KOPT-K1 (cell line): ENCODE measurements around the gene C16orf46.
"Not testable (repeated sequence)": the region's sequence is repeated elsewhere in the genome, so short reads cannot be mapped to it uniquely, and the experiment has no call there.

Experiments
- H3K27ac ChIP-seq: fragments of 200-600 bp; sonication (generic); 2 replicates; pipeline ENCODE4 v1.5.1; 2016; ENCODE audit warnings: antibody characterized with exemption, mild to moderate bottlenecking, low read depth, low read length; ENCODE audit not compliant: poor library complexity, severe bottlenecking
- H3K36me3 ChIP-seq: fragments of 200-600 bp; sonication (generic); 2 replicates; pipeline ENCODE4 v1.5.1; 2017; ENCODE audit warnings: antibody characterized with exemption, mild to moderate bottlenecking, low read length, moderate library complexity; ENCODE audit not compliant: insufficient read depth
- H3K9me3 ChIP-seq: fragments of 200-600 bp; sonication (generic); 2 replicates; pipeline ENCODE4 v1.5.1; 2017; ENCODE audit warnings: antibody characterized with exemption, low read length, mild to moderate bottlenecking; ENCODE audit not compliant: insufficient read depth, poor library complexity, severe bottlenecking

C16orf46 gene

GRCh38 chr16:81077076-81077940 lies at the start of gene C16orf46:
TSS of gene C16orf46 (minus strand) at chr16:81077238. CDS start at chr16:81063955, 13,283 bp downstream.
- no peaks in the 10 kb centered on the region for H3K9me3 ChIP-seq

GRCh38 chr16:81123092-81123852 lies 46.2 kb upstream of the C16orf46 start:
- Histone ChIP-seq H3K36me3 (no peaks in the 10 kb centered on the region), H3K27ac (no peak overlapping the region), H3K9me3 (no peaks in the 10 kb centered on the region)

More at GRCh38 chr16:81077076-81077940, at the start of gene C16orf46:
- Histone ChIP-seq H3K27ac (peak within 1 kb of the TSS; percentile 58), H3K36me3 (peaks cover 4% of the 10 kb centered on the region; the same call in 1 of the 2 replicates)

DNA sequence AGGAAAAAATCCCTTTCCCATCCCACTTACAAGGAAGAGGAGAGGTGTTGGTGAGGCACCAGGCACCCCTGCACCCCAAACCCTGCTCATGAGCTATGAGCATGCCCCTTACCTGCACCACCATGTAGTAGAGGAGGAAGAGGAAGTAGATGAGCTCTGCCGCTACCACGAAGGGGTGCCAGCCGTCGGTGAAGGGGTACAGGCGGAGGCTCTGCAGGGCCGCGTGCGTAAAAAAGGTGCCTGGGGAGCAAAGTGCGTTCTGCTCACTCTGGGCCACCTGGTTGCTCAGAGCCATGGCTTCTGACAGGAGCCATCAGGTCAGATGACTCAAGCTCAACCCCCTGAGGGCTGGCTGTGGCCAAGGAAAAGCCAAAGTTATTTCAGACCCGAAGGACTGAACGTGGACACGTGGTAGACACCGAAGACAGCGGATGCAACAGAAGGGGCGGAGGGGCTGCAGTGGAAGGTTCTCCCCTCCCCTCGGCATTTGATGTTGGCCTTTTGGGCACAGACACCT lies 44.5 kb upstream of the C16orf46 start:
- no peaks in the 10 kb centered on the region for H3K9me3 ChIP-seq
- H3K27ac ChIP-seq, result no peak overlapping the region
- H3K36me3 ChIP-seq, result no peaks in the 10 kb centered on the region

DNA sequence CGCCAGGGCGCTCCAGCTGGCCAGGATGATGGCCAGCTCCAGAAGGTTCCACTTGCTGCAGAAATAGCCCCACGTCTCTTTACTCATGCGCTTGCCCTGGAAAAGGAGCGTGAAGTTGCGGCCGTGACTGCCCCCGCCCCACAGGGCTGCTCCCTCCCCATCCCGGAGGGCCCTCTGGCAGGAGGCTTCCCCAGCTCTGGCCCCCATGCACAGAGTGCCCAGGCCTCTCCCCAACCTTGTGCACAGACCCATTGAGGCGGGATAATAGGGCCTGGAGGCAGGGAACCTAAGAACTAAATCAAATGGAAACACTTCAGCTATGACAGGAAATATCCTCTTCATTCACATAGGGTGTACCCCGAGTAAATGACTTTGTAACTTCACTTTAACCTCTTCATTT lies 40.4 kb upstream of the C16orf46 start:
- H3K36me3 ChIP-seq, result no peaks in the 10 kb centered on the region
- no peak overlapping the region for H3K27ac ChIP-seq
- H3K9me3 ChIP-seq, result no peaks in the 10 kb centered on the region

DNA sequence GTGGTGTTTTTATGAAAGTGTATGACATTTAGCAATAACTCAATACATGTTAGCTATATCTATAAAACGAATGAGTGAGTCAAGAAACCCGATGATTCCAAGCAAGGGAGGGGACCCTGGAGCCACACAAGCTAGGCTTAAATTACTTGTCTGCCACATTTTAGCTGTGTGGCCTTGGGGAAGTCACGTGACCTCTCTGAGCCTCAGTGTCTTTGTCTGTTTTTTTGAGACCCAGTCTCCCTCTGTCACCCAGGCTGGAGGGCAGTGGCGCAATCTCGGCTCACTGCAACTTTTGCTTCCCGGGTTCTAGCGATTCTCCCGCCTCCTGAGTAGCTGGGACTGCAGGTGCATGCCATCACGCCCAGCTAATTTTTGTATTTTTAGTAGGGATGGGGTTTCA lies 39.2 kb upstream of the C16orf46 start:
- no peaks in the 10 kb centered on the region for H3K9me3 ChIP-seq
- no peaks in the 10 kb centered on the region for H3K36me3 ChIP-seq
- H3K27ac ChIP-seq, result no peak overlapping the region

- Histone ChIP-seq H3K9me3 (no peaks in the 10 kb centered on the region), H3K27ac (no peak overlapping the region), H3K36me3 (no peaks in the 10 kb centered on the region)
Observed at GRCh38 chr16:81112453-81112852, 35.4 kb upstream of the C16orf46 start.

- not testable (repeated sequence) for H3K27ac ChIP-seq, H3K9me3 ChIP-seq, H3K36me3 ChIP-seq
Observed at GRCh38 chr16:81109274-81109673, 32.2 kb upstream of the C16orf46 start.

DNA sequence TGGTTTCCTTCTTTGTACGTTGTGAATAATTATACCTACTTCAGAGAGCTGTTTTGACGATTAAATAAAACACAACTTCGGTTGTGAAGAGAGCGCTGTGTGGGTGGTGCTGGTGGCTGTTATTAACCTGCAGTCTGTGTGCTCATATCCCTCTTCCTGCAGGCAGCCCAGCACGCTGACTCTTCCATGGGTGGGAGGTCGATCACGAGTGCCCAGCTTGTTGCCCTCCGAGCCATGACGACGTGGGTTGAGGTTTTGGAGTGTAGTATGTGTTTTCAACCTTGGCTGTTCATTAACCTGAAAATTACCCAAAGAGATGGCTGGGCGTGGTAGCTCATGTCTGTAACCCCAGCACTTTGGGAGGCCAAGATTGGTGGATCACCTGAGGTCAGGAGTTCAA lies 30.5 kb upstream of the C16orf46 start:
- H3K27ac ChIP-seq, result no peak overlapping the region
- no peaks in the 10 kb centered on the region for H3K36me3 ChIP-seq
- no peaks in the 10 kb centered on the region for H3K9me3 ChIP-seq

- H3K36me3 ChIP-seq, result no peaks in the 10 kb centered on the region
- no peaks in the 10 kb centered on the region for H3K9me3 ChIP-seq
- H3K27ac ChIP-seq, result no peak overlapping the region
Observed at GRCh38 chr16:81106826-81107503, 29.9 kb upstream of the C16orf46 start.

DNA sequence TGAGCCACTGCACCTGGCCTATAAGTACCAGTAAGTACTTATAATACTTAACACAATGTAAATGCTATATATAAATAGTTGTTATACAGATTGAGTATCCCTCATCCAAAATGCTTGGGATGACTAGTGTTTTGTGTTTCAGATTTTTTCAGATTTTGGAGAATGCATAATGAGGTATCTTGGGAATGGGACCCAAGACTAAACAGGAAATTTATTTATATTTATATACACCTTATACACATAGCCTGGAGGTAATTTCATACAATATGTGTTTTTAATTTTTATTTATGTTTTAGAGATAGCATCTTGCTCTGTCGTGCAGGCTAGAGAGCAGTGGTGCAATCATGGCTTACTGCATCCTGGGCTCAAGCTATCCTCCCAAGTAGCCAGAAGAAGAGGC lies 28.9 kb upstream of the C16orf46 start:
- Histone ChIP-seq H3K9me3 (no peaks in the 10 kb centered on the region), H3K27ac (no peak overlapping the region), H3K36me3 (no peaks in the 10 kb centered on the region)

DNA sequence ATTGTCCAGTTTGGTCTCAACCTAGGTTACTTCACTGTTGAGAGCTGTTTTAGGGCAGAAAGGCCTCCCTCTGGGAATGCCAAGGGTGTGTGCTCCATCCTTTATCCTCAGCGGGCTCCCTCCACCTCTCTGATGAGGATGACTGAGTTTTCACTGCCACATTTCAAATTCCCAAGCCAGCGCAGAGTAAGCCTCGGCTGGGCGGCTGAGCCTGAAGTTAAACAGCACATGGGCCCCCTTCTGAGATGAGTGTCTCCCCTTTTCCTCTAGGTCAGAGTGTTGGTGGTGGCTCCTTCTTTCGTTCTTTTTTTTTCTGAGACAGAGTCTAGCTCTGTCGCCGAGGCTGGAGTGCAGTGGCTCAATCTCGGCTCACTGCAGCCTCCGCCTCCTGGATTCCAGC lies 24.7 kb upstream of the C16orf46 start:
- Histone ChIP-seq H3K27ac (no peak overlapping the region), H3K9me3 (no peaks in the 10 kb centered on the region), H3K36me3 (no peaks in the 10 kb centered on the region)

GRCh38 chr16:81099958-81100357 lies 22.9 kb upstream of the C16orf46 start:
- no peak overlapping the region for H3K27ac ChIP-seq
- no peaks in the 10 kb centered on the region for H3K9me3 ChIP-seq
- H3K36me3 ChIP-seq, result no peaks in the 10 kb centered on the region

GRCh38 chr16:81097230-81097629 lies 20.2 kb upstream of the C16orf46 start:
- Histone ChIP-seq H3K9me3 (no peaks in the 10 kb centered on the region), H3K36me3 (no peaks in the 10 kb centered on the region), H3K27ac (no peak overlapping the region)

- no peaks in the 10 kb centered on the region for H3K9me3 ChIP-seq
- peak overlapping the region; percentile 0 for H3K27ac ChIP-seq
- no peaks in the 10 kb centered on the region; the same call in 1 of the 2 replicates for H3K36me3 ChIP-seq
Observed at GRCh38 chr16:81096715-81097208, 19.7 kb upstream of the C16orf46 start.
